Measurements from ENCODE around the gene PDCD11. TPM values are rescaled to one million over a fixed set of nuclear protein-coding genes. Genes with fewer than 3 reads are reported as not detected.

The PDCD11 gene
- total and polyA plus RNA-seq, 4 donors, result 8.3 to 20.9 (median 9.8) TPM

DNA sequence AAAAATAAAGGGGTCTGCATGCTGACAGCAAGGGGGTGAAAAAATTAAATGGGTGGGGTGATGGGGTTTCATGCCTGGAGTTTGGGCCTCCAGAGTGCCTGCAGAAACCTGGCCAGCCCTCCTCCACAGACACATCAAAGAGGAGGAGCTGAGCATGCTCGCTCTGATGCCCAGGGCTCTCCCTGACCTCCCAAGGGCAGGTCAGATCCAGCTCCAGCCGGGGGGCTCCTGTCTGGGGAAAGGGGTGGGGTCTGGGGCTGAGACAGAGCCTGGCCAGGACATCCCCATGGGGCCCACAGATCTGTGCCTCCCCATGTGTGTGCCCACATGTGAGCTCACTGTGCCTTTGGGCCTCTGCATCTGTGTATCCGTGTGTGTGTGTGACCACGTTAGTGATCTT lies 63.2 kb downstream of the PDCD11 start:
- Histone ChIP-seq H3K4me3 (ENCODE audit: low read depth in 1 of 3, low read length in 3 of 3) (no peak overlapping the region), H3K9ac (ENCODE audit: low read depth in 1 of 2, low read length in 2 of 2) (no peak overlapping the region), H3K36me3 (ENCODE audit: control insufficient read depth in 4 of 4, insufficient read depth in 3 of 4, low read depth in 1 of 4, low read length in 3 of 4) (no peaks in the 10 kb centered on the region), H3K4me1 (ENCODE audit: control insufficient read depth in 4 of 4, insufficient read depth in 4 of 4, low read length in 3 of 4) (no peaks in the 10 kb centered on the region), H3K27ac (ENCODE audit: low read depth in 1 of 2, low read length in 2 of 2) (no peak overlapping the region), H3K9me3 (ENCODE audit: control insufficient read depth in 4 of 4, low read length in 3 of 4) (no peaks in the 10 kb centered on the region), H3K27me3 (ENCODE audit: control insufficient read depth in 4 of 4, insufficient read depth in 4 of 4, low read length in 3 of 4) (no peaks in the 10 kb centered on the region)
- TF ChIP-seq YY1 (IDR thresholded peaks at IDR 0.05) (no peak), TAF1 (conservative IDR thresholded peaks at IDR 0.05) (no peak)
- TF ChIP-seq, protein P1, sequence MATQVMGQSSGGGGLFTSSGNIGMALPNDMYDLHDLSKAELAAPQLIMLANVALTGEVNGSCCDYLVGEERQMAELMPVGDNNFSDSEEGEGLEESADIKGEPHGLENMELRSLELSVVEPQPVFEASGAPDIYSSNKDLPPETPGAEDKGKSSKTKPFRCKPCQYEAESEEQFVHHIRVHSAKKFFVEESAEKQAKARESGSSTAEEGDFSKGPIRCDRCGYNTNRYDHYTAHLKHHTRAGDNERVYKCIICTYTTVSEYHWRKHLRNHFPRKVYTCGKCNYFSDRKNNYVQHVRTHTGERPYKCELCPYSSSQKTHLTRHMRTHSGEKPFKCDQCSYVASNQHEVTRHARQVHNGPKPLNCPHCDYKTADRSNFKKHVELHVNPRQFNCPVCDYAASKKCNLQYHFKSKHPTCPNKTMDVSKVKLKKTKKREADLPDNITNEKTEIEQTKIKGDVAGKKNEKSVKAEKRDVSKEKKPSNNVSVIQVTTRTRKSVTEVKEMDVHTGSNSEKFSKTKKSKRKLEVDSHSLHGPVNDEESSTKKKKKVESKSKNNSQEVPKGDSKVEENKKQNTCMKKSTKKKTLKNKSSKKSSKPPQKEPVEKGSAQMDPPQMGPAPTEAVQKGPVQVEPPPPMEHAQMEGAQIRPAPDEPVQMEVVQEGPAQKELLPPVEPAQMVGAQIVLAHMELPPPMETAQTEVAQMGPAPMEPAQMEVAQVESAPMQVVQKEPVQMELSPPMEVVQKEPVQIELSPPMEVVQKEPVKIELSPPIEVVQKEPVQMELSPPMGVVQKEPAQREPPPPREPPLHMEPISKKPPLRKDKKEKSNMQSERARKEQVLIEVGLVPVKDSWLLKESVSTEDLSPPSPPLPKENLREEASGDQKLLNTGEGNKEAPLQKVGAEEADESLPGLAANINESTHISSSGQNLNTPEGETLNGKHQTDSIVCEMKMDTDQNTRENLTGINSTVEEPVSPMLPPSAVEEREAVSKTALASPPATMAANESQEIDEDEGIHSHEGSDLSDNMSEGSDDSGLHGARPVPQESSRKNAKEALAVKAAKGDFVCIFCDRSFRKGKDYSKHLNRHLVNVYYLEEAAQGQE (IDR thresholded peaks at IDR 0.05), result no peak
- 66% methylated on average over 4 of the region's 4 CpGs for WGBS
- DNase-seq (ENCODE audit: low spot score), result no peak

DNA sequence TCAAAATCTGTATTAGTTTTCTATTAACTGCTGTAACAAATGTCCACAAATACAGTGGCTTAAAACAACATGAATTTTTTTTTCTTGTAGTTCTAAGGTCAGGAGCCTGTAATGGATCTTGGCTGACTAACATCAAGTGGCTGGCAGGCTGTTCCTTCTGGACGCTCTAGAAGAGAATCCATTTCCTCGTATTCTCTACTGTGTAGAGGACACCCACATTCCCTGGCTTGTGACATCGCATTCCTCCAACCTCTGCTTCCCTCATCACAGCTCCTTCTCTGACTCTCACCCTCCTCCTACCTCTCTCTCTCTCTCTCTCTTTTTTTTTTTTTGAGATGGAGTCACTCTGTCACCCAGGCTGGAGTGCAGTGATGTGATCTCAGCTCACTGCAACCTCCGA lies 67.1 kb downstream of the PDCD11 start:
- no peaks in the 10 kb centered on the region for H3K27me3 ChIP-seq (ENCODE audit: control insufficient read depth in 4 of 4, insufficient read depth in 4 of 4, low read length in 3 of 4)
- H3K36me3 ChIP-seq (ENCODE audit: control insufficient read depth in 4 of 4, insufficient read depth in 3 of 4, low read depth in 1 of 4, low read length in 3 of 4), result no peaks in the 10 kb centered on the region
- no peaks in the 10 kb centered on the region for H3K9me3 ChIP-seq (ENCODE audit: control insufficient read depth in 4 of 4, low read length in 3 of 4)
- TF ChIP-seq JUND (IDR thresholded peaks at IDR 0.05) (no peak), YY1 (IDR thresholded peaks at IDR 0.05) (no peak)
- TF ChIP-seq, protein P2, sequence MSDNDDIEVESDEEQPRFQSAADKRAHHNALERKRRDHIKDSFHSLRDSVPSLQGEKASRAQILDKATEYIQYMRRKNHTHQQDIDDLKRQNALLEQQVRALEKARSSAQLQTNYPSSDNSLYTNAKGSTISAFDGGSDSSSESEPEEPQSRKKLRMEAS (IDR thresholded peaks at IDR 0.05), result no peak
- DNase-seq (ENCODE audit: low spot score), result no peak
- H3K4me3 ChIP-seq (ENCODE audit: low read depth in 1 of 3, low read length in 3 of 3), result no peak overlapping the region
- H3K9ac ChIP-seq (ENCODE audit: low read depth in 1 of 2, low read length in 2 of 2), result no peak overlapping the region
- H3K4me1 ChIP-seq (ENCODE audit: control insufficient read depth in 4 of 4, insufficient read depth in 4 of 4, low read length in 3 of 4), result no peaks in the 10 kb centered on the region
- 87% methylated on average over 4 of the region's 4 CpGs for WGBS
- H3K27ac ChIP-seq (ENCODE audit: low read depth in 1 of 2, low read length in 2 of 2), result no peak overlapping the region

DNA sequence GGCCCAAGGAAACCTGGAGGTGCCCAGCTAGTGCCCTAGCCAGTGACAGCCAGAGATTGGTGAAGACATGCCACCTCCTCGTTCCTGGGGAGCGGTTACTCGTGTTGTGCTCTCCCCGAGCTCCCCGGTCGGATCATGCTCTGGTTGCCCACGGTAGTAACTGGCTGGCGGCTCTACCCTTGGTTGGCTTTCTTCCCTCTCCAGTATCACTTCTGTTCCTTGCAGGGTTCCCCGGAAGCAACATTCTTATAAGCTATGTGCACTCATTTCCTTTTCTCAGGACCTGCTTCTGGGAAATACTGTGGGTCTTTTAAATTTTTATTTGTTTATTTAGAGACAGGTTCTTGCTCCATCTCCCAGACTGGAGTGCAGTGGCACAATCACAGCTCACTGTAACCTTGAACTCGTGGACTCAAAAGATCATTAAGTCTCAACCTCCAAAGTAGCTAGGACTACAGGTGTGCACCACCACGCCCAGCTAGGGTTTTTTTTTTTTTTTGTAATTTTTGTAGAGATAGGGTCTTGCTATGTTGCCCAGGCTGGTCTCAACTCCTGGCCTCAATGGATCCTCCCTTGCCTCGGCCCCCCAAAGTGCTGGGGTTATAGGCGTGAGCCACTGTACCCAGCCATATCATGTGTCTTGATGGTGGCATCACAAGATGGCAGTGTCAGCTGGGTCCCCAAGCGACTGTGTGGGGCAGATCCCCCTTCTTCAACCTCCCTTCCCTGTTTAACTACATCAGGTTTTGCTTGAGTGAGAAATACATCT lies 69.2 kb downstream of the PDCD11 start:
- Histone ChIP-seq H3K27ac (ENCODE audit: low read depth in 1 of 2, low read length in 2 of 2) (no peak overlapping the region), H3K4me3 (ENCODE audit: low read depth in 1 of 3, low read length in 3 of 3) (no peak overlapping the region), H3K9ac (ENCODE audit: low read depth in 1 of 2, low read length in 2 of 2) (no peak overlapping the region), H3K4me1 (ENCODE audit: control insufficient read depth in 4 of 4, insufficient read depth in 4 of 4, low read length in 3 of 4) (no peaks in the 10 kb centered on the region), H3K36me3 (ENCODE audit: control insufficient read depth in 4 of 4, insufficient read depth in 3 of 4, low read depth in 1 of 4, low read length in 3 of 4) (no peaks in the 10 kb centered on the region), H3K27me3 (ENCODE audit: control insufficient read depth in 4 of 4, insufficient read depth in 4 of 4, low read length in 3 of 4) (no peaks in the 10 kb centered on the region), H3K9me3 (ENCODE audit: control insufficient read depth in 4 of 4, low read length in 3 of 4) (no peaks in the 10 kb centered on the region)
- no peak for TF ChIP-seq FOXA2 (IDR thresholded peaks at IDR 0.05)
- TF ChIP-seq, protein P3, sequence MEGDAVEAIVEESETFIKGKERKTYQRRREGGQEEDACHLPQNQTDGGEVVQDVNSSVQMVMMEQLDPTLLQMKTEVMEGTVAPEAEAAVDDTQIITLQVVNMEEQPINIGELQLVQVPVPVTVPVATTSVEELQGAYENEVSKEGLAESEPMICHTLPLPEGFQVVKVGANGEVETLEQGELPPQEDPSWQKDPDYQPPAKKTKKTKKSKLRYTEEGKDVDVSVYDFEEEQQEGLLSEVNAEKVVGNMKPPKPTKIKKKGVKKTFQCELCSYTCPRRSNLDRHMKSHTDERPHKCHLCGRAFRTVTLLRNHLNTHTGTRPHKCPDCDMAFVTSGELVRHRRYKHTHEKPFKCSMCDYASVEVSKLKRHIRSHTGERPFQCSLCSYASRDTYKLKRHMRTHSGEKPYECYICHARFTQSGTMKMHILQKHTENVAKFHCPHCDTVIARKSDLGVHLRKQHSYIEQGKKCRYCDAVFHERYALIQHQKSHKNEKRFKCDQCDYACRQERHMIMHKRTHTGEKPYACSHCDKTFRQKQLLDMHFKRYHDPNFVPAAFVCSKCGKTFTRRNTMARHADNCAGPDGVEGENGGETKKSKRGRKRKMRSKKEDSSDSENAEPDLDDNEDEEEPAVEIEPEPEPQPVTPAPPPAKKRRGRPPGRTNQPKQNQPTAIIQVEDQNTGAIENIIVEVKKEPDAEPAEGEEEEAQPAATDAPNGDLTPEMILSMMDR (IDR thresholded peaks at IDR 0.05; ENCODE audit: low read depth, low read length, missing input control), result no peak
- no peak for TF ChIP-seq EGR1 (IDR thresholded peaks at IDR 0.05; ENCODE audit: low read depth in 2 of 2)
- no peak for TF ChIP-seq NR2F2 (IDR thresholded peaks at IDR 0.05)
- no peak for TF ChIP-seq HNF4G (IDR thresholded peaks at IDR 0.05)
- TF ChIP-seq, protein P4, sequence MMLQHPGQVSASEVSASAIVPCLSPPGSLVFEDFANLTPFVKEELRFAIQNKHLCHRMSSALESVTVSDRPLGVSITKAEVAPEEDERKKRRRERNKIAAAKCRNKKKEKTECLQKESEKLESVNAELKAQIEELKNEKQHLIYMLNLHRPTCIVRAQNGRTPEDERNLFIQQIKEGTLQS (IDR thresholded peaks at IDR 0.05), result no peak
- no peak for TF ChIP-seq JUND (IDR thresholded peaks at IDR 0.05)
- TF ChIP-seq, protein P5, sequence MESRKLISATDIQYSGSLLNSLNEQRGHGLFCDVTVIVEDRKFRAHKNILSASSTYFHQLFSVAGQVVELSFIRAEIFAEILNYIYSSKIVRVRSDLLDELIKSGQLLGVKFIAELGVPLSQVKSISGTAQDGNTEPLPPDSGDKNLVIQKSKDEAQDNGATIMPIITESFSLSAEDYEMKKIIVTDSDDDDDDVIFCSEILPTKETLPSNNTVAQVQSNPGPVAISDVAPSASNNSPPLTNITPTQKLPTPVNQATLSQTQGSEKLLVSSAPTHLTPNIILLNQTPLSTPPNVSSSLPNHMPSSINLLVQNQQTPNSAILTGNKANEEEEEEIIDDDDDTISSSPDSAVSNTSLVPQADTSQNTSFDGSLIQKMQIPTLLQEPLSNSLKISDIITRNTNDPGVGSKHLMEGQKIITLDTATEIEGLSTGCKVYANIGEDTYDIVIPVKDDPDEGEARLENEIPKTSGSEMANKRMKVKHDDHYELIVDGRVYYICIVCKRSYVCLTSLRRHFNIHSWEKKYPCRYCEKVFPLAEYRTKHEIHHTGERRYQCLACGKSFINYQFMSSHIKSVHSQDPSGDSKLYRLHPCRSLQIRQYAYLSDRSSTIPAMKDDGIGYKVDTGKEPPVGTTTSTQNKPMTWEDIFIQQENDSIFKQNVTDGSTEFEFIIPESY (IDR thresholded peaks at IDR 0.05), result no peak
- TF ChIP-seq GABPA (IDR thresholded peaks at IDR 0.05 in 1 of 2, conservative IDR thresholded peaks at IDR 0.05 in 1 of 2), result no peak
- no peak for TF ChIP-seq RAD21 (IDR thresholded peaks at IDR 0.05)
- TF ChIP-seq TAF1 (conservative IDR thresholded peaks at IDR 0.05), result no peak
- no peak for TF ChIP-seq YY1 (IDR thresholded peaks at IDR 0.05)
- no peak for DNase-seq (ENCODE audit: low spot score)
- WGBS, result 86% methylated on average over 14 of the region's 14 CpGs

All from liver (tissue), 9 donors.